GM21447 (cell line): ENCODE measurements around the gene CHRNB4.

ENCODE experiments used
- ATAC-seq: cut with Tn5 transposase; IDR thresholded peaks from one replicate; pipeline ENCODE4 v1.9.1; 2021; ENCODE audit not compliant: unreplicated experiment

The CHRNB4 gene

GRCh38 chr15:78634210-78635145 lies 6.5 kb downstream of the CHRNB4 start:
- ATAC-seq: no peak

- no peak for ATAC-seq
These were observed 7.7 kb downstream of the CHRNB4 start for GRCh38 chr15:78633348-78633747.

- ATAC-seq: no peak
These were observed 9.9 kb downstream of the CHRNB4 start for GRCh38 chr15:78630886-78631633.

- ATAC-seq: no peak
These were observed 11.3 kb downstream of the CHRNB4 start for GRCh38 chr15:78629716-78630065.

- ATAC-seq: no peak
These were observed 11.8 kb downstream of the CHRNB4 start for GRCh38 chr15:78629031-78629715.

GRCh38 chr15:78628227-78628626 lies 12.8 kb downstream of the CHRNB4 start:
- no peak for ATAC-seq

- ATAC-seq: no peak
These were observed 13.7 kb downstream of the CHRNB4 start for GRCh38 chr15:78627348-78627747.

GRCh38 chr15:78626381-78626995 lies 14.5 kb downstream of the CHRNB4 start:
- ATAC-seq: no peak

- ATAC-seq: no peak
These were observed 15.3 kb downstream of the CHRNB4 start for GRCh38 chr15:78625606-78626280.

- ATAC-seq: no peak
These were observed 16.1 kb downstream of the CHRNB4 start for GRCh38 chr15:78624651-78625590.

GRCh38 chr15:78623786-78624497 lies 17.1 kb downstream of the CHRNB4 start:
- no peak for ATAC-seq

GRCh38 chr15:78621810-78622402 lies 19.1 kb downstream of the CHRNB4 start:
- ATAC-seq: no peak

GRCh38 chr15:78620527-78621421 lies 20.2 kb downstream of the CHRNB4 start, which contains the start of gene CHRNA3:
Gene CHRNA3, minus strand, starts transcription at chr15:78620996. Its CDS starts 202 bp downstream, at chr15:78620794.
- ATAC-seq: no peak

- no peak for ATAC-seq
These were observed 20.9 kb downstream of the CHRNB4 start for GRCh38 chr15:78620021-78620526.

GRCh38 chr15:78619022-78619950 lies 21.7 kb downstream of the CHRNB4 start:
- no peak for ATAC-seq

GRCh38 chr15:78618490-78618934 lies 22.5 kb downstream of the CHRNB4 start:
- ATAC-seq: no peak
